ENCODE results near the gene SLC28A1.
"Not testable (repeated sequence)": the region's sequence is repeated elsewhere in the genome, so short reads cannot be mapped to it uniquely, and the experiment has no call there.

SLC28A1 gene

DNA sequence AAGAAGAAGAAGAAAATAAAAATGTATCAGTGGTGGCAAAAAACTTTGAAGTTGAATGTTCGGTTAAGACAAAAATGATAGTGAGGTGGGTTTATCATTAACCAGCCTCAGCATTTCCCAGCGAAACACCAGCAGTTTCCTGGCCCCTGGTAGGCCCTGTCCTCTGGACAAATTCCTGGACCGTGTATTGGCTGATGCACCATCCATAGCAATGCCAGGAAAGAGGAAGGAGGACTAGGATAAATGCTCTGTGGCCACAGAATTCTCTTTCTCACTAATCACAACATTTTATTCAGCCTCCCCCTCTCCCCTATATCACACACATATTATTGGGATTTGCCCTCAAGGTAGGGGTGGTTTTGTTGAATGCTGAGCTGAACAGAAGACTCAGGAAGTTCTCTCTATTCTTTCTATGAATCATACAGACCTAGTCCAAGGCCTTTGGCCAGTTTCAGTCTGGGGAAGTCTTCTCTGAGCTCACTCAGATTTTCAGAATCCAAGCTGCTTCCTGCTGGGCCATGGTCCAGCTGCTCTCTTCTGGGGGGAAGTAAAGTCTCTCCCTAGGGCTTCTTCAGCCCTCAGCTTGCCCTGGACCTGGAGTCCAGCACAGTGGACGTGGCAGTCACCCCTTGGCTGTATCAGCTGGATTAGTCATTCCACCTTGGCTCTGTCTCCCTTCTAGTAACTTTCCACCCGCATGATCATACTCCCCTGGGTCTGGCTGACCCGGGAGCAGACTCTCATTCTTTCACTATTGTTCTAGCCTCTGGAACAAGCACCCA is 27.6 kb downstream of the SLC28A1 start:
- no peak for DNase-seq

DNA sequence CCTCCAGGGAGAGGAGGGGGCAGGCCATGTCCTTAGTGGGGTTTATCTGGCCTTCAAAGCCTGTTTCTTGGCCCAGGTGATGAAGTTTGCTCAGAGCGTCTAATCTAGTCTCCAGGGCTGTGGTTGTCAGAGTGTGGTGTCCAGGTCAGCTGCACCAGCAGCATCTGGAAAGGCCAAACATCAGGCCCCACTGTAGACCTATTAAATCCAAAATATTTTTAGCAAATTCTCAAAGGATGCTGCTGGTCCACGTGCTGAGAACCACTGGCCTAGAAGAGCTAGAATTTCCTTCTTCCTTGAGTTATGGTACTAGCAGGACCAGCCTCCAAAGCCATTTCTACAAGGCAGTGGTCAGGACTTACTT is 28.9 kb downstream of the SLC28A1 start:
- DNase-seq: no peak

GRCh38 chr15:84914351-84914750 is 29.9 kb downstream of the SLC28A1 start:
- DNase-seq: no peak

DNA sequence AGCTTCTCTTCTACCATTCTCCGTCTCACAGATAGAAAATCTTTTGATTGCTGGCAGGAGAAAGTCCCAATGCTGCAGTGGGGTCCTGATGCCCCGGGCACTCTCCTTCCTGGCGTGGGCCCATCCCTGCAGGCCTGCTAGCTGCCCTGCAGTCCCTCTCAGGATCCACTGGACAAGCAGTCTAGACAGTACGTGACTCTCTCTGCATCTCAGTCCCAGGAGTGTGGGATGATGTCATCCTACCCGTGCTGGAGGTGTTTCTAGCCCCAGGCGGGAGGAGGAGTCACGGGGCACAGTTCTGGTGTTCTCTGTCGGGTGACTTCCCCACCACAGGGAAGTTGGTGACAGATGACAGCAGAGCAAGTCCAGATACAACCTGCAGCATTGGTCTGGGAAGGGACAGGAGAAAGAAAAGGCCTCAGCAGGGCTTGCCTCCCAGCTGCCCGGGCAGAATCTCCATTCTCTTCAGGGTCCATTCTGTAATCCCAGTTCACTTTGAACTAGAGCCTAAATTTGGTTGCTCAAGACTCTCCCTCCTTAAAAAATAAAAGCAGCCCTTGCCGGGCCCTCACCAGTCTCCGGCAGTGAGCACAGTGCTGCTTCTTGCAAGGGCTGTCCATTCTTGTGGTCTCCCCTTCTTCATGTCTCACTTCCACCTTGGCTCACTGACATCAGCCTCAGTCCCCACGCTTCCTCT is 30.6 kb downstream of the SLC28A1 start:
- DNase-seq: no peak

GRCh38 chr15:84915606-84915958 is 31.1 kb downstream of the SLC28A1 start:
- DNase-seq: no peak

DNA sequence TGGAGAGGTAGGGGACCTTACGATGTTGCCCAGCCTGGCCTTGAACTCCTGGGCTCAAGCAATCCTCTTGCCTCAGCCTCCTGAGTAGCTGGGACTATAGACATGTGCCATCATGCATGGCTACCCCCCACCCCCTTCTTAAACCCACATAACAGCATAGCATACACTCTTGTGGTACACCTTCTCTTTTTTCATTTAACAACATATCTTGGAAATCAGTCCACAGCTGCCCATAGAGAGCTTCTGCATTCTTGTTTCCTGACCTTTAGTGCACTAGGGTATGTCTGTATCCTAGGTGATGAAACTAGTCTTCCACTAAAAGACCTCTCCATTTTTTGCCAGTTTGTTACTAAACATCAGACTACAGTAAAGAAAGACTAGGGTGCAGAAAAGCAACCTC is 33.0 kb downstream of the SLC28A1 start:
- no peak for DNase-seq

- DNase-seq: no peak
Measured at GRCh38 chr15:84919106-84919667, 34.7 kb downstream of the SLC28A1 start.

GRCh38 chr15:84921121-84921520 is 36.7 kb downstream of the SLC28A1 start:
- no peak for DNase-seq

DNA sequence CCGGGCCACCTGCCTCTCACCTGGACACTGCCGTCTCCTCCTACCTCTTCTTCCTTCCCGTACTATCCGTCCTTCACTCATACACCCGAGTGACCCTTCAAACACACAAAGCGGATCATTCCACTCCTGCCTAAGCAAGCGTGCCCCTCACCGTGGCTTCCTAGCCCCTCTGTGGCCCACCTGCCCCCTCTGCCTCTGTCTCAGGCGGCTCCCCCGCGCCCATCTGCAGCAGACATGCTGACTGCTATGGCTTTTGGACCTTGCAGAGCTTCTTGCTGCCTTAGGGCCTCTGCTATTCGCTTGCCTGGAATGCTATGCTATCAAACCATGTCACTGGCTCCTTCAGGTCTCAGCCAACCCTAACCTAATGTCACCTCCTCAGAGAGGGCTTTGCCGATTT is 38.1 kb downstream of the SLC28A1 start:
- DNase-seq: no peak

- no peak for DNase-seq
Measured at GRCh38 chr15:84924077-84924731, 39.7 kb downstream of the SLC28A1 start.

GRCh38 chr15:84924821-84925569 is 40.5 kb downstream of the SLC28A1 start:
- not testable (repeated sequence) for DNase-seq

DNA sequence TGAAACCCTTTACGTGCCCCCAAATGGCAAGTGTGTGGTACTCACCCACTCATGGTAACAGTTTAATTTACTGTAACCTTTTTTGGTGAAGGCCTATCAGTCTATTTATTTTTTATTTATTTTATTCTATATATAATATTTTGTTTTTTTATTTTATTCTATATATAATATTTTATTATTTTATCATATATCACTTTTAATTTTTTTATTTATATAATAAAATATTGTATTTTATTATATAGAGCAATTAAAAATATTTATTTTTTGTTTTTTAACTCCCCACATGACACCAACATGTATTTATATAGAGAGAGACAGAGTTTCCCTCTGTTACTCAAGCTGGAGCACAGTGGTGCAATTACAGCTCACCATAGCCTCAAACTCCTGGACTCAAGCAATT is 41.4 kb downstream of the SLC28A1 start:
- DNase-seq: no peak

DNA sequence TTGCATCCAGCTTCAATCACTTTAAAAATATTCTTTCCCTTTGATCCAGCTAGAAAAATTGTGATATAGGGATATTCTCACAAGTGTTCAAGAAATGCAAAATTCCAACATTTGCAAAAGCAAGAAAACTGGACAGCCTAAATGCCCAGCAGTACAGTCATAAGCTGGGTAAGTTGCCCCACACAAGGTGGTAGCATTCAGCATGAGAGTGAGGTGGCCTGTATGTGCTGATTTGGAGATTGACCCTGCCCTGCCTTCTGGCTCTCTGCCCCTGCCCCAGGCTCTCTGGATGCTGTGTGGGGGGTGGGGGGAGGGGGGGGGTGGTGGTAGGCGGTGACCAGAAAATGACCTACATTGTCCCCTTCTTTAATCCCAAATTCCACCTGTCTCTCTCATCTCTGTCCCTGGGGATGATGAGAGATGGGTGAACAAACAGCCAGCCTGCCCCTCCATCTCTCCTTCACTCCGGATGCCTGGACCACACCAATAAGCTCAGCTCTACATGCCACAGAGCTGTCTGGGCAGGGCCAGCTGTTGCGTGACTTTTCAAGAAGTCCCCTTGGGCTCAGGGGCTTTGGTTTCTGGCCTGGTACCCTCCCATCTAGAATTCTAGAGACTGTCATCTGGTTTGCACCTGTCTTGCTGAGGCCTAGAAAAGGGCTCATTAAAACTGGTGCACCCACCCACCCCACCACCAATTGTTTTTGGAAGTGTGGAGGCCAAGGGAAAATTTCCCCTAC is 42.2 kb downstream of the SLC28A1 start:
- DNase-seq: no peak

DNA sequence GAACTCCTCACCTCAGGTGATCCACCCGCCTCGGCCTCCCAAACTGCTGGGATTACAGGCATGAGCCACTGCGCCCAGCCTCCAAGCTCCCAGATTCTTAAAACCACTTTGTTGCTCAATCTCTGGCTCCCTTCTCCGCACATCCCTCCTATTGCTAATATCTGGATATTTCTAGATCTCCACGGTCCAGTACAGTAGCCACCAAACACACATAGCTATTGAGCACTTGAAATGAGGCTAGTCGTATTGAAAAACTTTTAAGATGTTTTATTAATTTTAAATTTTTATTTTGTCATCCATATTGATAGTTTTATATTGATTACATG is 44.3 kb downstream of the SLC28A1 start:
- DNase-seq: no peak

DNA sequence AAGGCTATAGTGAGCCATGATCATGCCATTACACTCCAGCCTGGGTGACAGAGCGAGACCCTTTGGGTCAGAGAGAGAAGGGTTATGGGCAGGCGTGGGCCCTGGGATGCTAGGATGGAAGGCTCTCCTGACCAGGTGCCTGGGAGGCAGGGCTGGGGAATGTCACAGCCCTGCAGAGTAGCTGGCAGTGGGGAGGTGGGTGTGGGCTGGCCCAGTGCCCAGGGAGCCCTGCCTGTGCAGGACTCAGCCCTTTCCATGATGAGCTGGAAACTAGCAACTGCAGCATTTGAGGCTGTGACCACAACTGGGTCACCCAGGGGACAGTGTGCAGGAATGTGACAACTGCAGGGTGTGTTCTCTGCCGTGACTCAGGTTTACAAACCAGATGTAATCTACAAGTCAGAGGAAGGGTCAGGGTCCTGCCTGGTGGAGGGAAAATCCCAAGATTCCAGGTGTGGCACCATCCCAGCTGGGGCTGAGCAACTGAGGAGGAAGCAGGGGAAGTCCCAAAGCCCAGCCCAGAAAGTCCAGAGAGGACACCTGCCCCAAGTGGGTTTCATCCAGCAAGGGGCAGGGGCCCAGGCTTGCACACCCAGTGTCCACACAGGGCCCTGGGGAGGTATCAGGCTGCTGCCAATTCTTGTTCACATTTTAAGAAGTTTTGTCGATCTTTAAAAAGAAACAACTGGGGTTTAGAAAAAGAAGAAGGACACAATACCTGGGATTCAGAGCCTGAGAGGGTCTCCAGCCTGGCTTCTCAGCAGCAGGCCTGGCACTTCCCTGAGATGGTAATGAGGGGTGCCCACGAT is 45.5 kb downstream of the SLC28A1 start:
- no peak for DNase-seq

DNA sequence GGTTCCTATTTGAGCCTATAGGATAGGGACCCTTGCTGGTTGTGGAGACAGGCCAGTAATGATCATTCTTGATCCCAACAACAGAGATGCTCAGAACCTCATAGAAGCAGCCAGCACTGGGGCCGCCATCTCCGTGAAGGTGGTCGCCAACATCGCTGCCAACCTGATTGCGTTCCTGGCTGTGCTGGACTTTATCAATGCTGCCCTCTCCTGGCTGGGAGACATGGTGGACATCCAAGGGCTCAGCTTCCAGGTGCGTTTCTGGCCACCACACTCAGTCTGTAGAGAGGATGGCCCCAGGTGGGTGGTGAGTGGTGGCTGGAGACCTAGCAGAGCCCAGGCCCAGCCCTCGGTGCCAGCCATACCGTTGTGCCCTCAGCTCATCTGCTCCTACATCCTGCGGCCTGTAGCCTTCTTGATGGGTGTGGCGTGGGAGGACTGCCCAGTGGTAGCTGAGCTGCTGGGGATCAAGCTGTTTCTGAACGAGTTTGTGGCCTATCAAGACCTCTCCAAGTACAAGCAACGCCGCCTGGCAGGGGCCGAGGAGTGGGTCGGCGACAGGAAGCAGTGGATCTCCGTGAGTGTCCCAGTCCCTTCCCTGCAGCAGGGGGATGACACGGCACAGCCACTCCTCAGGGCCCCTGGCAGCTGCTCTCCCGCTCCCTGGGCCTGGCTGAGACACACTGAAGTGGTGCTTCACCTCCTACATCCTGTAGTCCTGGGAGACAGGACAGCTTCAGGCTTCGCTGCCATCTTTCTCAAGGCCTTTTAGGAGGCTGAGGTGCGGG is 50.7 kb downstream of the SLC28A1 start:
- DNase-seq: no peak

DNA sequence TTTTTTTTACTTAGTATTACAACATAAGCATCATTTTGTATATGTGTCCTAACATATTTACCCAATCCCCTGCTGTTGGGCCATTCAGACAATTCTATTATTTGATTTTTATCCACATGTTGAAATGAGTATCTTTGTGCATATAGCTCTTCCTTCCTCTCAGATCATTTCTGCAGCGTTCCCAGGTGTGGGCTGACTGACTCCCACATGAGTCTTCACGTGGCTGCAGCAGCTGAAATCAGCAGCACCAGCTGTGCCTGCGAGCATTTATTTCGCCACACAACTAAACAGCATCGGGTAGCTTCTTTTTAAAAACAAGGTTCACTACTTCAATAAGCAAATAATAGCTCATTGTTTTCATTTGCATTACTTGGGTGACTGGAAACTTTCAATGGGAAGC is 52.7 kb downstream of the SLC28A1 start:
- no peak for DNase-seq

DNA sequence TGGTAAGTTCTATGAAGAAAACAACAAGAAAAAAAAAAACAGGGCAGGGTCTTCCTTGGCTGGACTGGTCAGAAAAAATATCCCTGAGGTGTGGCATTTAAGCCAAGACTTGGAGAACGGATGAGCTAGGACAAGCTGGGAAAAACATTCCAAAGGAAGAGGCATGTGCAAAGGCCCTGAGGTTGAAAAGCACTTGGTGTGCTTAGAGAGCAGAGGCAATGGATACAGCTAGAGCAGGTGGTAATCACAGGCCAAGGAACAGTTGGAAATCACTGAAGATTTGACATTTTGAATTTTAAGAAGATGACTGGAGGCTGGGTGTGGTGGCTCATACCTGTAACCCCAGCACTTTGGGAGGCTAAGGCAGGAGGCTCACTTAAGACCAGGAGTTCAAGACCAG is 54.3 kb downstream of the SLC28A1 start:
- no peak for DNase-seq

DNA sequence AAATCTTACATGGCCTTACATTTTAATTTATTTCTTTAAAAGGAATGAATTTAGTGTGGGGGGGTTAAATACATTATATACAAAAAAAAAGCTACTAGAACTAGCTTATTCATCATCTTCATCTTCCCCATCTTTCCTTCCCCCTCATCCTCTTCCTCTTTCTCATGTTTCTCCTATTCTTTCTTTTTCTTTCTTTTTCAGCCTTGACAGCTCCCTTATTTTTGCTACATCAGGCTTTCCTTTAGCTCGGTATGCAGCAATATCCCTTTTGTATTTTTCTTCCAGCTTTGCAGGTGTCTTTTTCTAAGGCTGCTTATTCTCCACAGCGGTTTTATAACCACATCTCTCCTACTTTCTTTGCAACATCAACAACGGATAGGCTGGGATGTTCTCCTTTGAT is 55.9 kb downstream of the SLC28A1 start:
- no peak for DNase-seq

- no peak for DNase-seq
Measured at GRCh38 chr15:84942456-84942855, 58.0 kb downstream of the SLC28A1 start.

DNA sequence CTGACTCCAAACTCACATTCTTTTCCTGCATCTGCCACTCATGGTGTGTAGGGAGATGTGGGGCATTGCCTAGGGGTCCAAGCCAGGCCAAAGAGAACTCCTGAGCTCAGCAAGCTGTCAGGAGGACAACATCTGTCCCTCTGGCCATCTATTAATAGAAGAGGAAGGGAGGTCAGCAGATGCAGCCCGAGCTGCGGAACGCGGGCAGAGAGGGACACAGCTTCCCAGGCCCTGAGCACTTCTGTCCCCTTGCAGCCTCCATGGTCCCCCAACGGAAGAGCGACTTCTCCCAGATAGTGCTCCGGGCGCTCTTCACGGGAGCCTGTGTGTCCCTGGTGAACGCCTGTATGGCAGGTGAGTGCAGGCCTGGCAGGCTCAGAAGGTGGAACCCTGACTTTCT is 59.8 kb downstream of the SLC28A1 start:
- DNase-seq: no peak

All from NCI-H1048 (cell line).